Natural killer cell (primary cell): ENCODE results near the gene CHKA. TPM values are rescaled to one million over a fixed set of nuclear protein-coding genes. Genes with fewer than 3 reads are reported as not detected.

Experiments
- ATAC-seq, 3 donors: fragments of 150-1000 bp in 2 of 3; fragments of 200-7000 bp in 1 of 3; cut with Tn5 transposase; 1 replicate in 1 of 3; 2 replicates in 2 of 3; pipeline ENCODE4 v1.10.0; 2021; ENCODE audit warnings: mild to moderate bottlenecking in 2 of 3, moderate library complexity in 2 of 3
- DNase-seq, 2 donors: peaks; one replicate each; pipeline versions ENCODE4 v3.0.0 to v3.0.0-alpha.2; 2013 to 2021; ENCODE audit warnings: mixed read lengths in 1 of 2
- H3K27ac ChIP-seq: one replicate; pipeline ENCODE4 v1.5.1; 2013; ENCODE audit warnings: mild to moderate bottlenecking, low read length
- H3K27me3 ChIP-seq: one replicate; pipeline ENCODE4 v1.6.1; 2013; ENCODE audit warnings: low read length; ENCODE audit not compliant: control insufficient read depth, insufficient read depth
- H3K36me3 ChIP-seq: one replicate; pipeline ENCODE4 v1.6.1; 2013; ENCODE audit warnings: low read length; ENCODE audit not compliant: control insufficient read depth, insufficient read depth
- H3K4me1 ChIP-seq: one replicate; pipeline ENCODE4 v1.6.1; 2013; ENCODE audit warnings: low read length; ENCODE audit not compliant: control insufficient read depth, insufficient read depth
- H3K4me3 ChIP-seq: one replicate; pipeline ENCODE4 v1.5.1; 2013; ENCODE audit warnings: low read length
- H3K9me3 ChIP-seq: one replicate; pipeline ENCODE4 v1.6.1; 2013; ENCODE audit warnings: low read length; ENCODE audit not compliant: control insufficient read depth, insufficient read depth
- H3K27ac Mint-ChIP-seq, 2 donors: one replicate each; pipeline ENCODE4 v1.8.0; 2022; ENCODE audit warnings: mild to moderate bottlenecking in 2 of 2, mixed read lengths in 2 of 2, moderate library complexity in 1 of 2
- H3K27me3 Mint-ChIP-seq, 2 donors: one replicate each; pipeline ENCODE4 v1.8.0; 2022; ENCODE audit warnings: low read depth in 2 of 2, mixed read lengths in 2 of 2
- H3K36me3 Mint-ChIP-seq: one replicate; pipeline ENCODE4 v1.8.0; 2022; ENCODE audit warnings: mixed read lengths
- H3K4me1 Mint-ChIP-seq, 2 donors: one replicate each; pipeline ENCODE4 v1.8.0; 2022; ENCODE audit warnings: mixed read lengths in 2 of 2
- H3K4me3 Mint-ChIP-seq: one replicate; pipeline ENCODE4 v1.8.0; 2022; ENCODE audit warnings: mild to moderate bottlenecking, moderate library complexity, mixed read lengths
- H3K9me3 Mint-ChIP-seq, 2 donors: one replicate each; pipeline ENCODE4 v1.8.0; 2022; ENCODE audit warnings: mixed read lengths in 2 of 2
- CTCF ChIP-seq: fragments of 200-600 bp; IDR thresholded peaks from one replicate; pipeline ENCODE4 v1.8.0; 2022; ENCODE audit warnings: antibody characterized with exemption
- WGBS: methylation state at CpG from one replicate; pipeline ENCODE4 v1.1.7; 2013; ENCODE audit warnings: missing lambda C conversion rate; ENCODE audit not compliant: insufficient coverage; 5-methylcytosine and 5-hydroxymethylcytosine counted together
- intact Hi-C: fragments of 100-400 bp; cut with micrococcal nuclease; formaldehyde crosslinking; loops from one replicate; pipeline ENCODE4 v1.14.2; 2022
- total RNA-seq, 4 donors: library from RNA; stranded (reverse); fragments of 120-200 nt in 1 of 4; gene quantifications; one replicate each; pipeline versions ENCODE4 v1.2.3 to v1.2.4, GENCODE V29; 2013 to 2022

CHKA gene
- total RNA-seq, 3 donors from 2014 or later (not counting 1 experiment from before 2014, with no cell fraction given), result 15.8 to 24.6 (median 24.4) TPM

- peak overlapping the region in 1 of 2 donors; percentile 58 for H3K27ac Mint-ChIP-seq
- Histone ChIP-seq H3K9me3 (no peaks in the 10 kb centered on the region), H3K36me3 (no peaks in the 10 kb centered on the region), H3K4me1 (peaks cover 44% of the 10 kb centered on the region), H3K27ac (no peak overlapping the region), H3K27me3 (no peaks in the 10 kb centered on the region), H3K4me3 (no peak overlapping the region)
- no peak for TF ChIP-seq CTCF
- H3K36me3 Mint-ChIP-seq, result no peaks in the 10 kb centered on the region
- WGBS, result 72% methylated on average over 18 of the region's 18 CpGs
- intact Hi-C loops, result no loop called here
- DNase-seq, result no peak
- H3K9me3 Mint-ChIP-seq, result no peaks in the 10 kb centered on the region
- H3K27me3 Mint-ChIP-seq, result no peaks in the 10 kb centered on the region
- no peak for ATAC-seq
- no peak overlapping the region for H3K4me3 Mint-ChIP-seq
- H3K4me1 Mint-ChIP-seq, result peaks cover 14 to 45% of the 10 kb centered on the region in 2 donors
These were observed 94.6 kb downstream of the CHKA start for GRCh38 chr11:68026391-68027105.

- Histone ChIP-seq H3K9me3 (no peaks in the 10 kb centered on the region), H3K27ac (no peak overlapping the region), H3K4me3 (no peak overlapping the region), H3K27me3 (no peaks in the 10 kb centered on the region), H3K36me3 (no peaks in the 10 kb centered on the region), H3K4me1 (peaks cover 34% of the 10 kb centered on the region)
- Mint-ChIP-seq H3K36me3 (no peaks in the 10 kb centered on the region), H3K4me3 (no peak overlapping the region), H3K4me1 (peaks cover 0 to 31% of the 10 kb centered on the region in 2 donors), H3K27me3 (no peaks in the 10 kb centered on the region), H3K27ac (peak overlapping the region in 1 of 2 donors; percentile 22), H3K9me3 (no peaks in the 10 kb centered on the region)
- TF ChIP-seq CTCF, result no peak
- ATAC-seq (peak; percentile 45 to 48 (median 48)), DNase-seq (peak in 1 of 2 donors; percentile 45)
- intact Hi-C loops, result no loop called here
- 55% methylated on average over 5 of the region's 5 CpGs for WGBS
These were observed 96.1 kb downstream of the CHKA start for GRCh38 chr11:68025047-68025446.

- no peaks in the 10 kb centered on the region for H3K36me3 ChIP-seq
- intact Hi-C loops, result no loop called here
- H3K27me3 Mint-ChIP-seq, result no peaks in the 10 kb centered on the region
- DNase-seq (no peak), ATAC-seq (no peak)
- H3K4me3 ChIP-seq, result no peak overlapping the region
- no peak overlapping the region for H3K4me3 Mint-ChIP-seq
- TF ChIP-seq CTCF, result no peak
- no peak overlapping the region for H3K27ac Mint-ChIP-seq
- H3K4me1 ChIP-seq, result peaks cover 29% of the 10 kb centered on the region
- peaks cover 0 to 26% of the 10 kb centered on the region in 2 donors for H3K4me1 Mint-ChIP-seq
- H3K27me3 ChIP-seq, result no peaks in the 10 kb centered on the region
- H3K36me3 Mint-ChIP-seq, result no peaks in the 10 kb centered on the region
- H3K27ac ChIP-seq, result no peak overlapping the region
- H3K9me3 ChIP-seq, result no peaks in the 10 kb centered on the region
- H3K9me3 Mint-ChIP-seq, result no peaks in the 10 kb centered on the region
- 97% methylated on average over 5 of the region's 5 CpGs for WGBS
These were observed 96.7 kb downstream of the CHKA start for GRCh38 chr11:68024508-68024907.

DNA sequence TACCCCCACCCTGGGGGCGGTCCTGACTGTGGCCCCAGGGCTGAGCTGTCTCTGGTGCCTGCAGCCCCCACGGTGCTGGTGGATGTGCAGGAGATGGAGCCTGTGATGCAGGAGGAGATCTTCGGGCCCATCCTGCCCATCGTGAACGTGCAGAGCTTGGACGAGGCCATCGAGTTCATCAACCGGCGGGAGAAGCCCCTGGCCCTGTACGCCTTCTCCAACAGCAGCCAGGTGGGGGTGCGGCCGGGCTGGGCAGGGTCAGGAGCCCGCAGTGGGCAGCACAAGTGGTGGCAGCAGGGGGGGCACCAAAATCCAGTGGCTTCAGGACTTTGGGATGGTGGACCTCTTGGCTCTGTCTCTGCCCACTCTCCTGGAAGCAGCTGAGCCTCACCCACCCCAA is 98.7 kb downstream of the CHKA start:
- ATAC-seq (no peak), DNase-seq (no peak)
- intact Hi-C loops, result no loop called here
- Histone ChIP-seq H3K4me1 (peaks cover 27% of the 10 kb centered on the region), H3K4me3 (no peak overlapping the region), H3K27me3 (no peaks in the 10 kb centered on the region), H3K36me3 (no peaks in the 10 kb centered on the region), H3K9me3 (no peaks in the 10 kb centered on the region), H3K27ac (no peak overlapping the region)
- H3K36me3 Mint-ChIP-seq, result no peaks in the 10 kb centered on the region
- no peaks in the 10 kb centered on the region for H3K9me3 Mint-ChIP-seq
- WGBS, result 93% methylated on average over 13 of the region's 13 CpGs
- peaks cover 0 to 23% of the 10 kb centered on the region in 2 donors for H3K4me1 Mint-ChIP-seq
- no peak overlapping the region for H3K27ac Mint-ChIP-seq
- TF ChIP-seq CTCF, result no peak
- no peak overlapping the region for H3K4me3 Mint-ChIP-seq
- H3K27me3 Mint-ChIP-seq, result no peaks in the 10 kb centered on the region
